Ramos (cell line): Measurements from ENCODE around the gene ABCC11.

Source experiments
- in situ Hi-C: fragments of 300-500 bp; cut with MboI; formaldehyde crosslinking; loops from one replicate; pipeline ENCODE4 v1.14.3; 2022; ENCODE audit warnings: low sequenced_read_pairs; ENCODE audit not compliant: unreplicated experiment

ABCC11 gene

GRCh38 chr16:48138543-48138942, 108.8 kb downstream of the ABCC11 start:
- in situ Hi-C loops, result no loop called here

GRCh38 chr16:48137822-48138221, 109.5 kb downstream of the ABCC11 start:
- in situ Hi-C loops, result no loop called here

DNA sequence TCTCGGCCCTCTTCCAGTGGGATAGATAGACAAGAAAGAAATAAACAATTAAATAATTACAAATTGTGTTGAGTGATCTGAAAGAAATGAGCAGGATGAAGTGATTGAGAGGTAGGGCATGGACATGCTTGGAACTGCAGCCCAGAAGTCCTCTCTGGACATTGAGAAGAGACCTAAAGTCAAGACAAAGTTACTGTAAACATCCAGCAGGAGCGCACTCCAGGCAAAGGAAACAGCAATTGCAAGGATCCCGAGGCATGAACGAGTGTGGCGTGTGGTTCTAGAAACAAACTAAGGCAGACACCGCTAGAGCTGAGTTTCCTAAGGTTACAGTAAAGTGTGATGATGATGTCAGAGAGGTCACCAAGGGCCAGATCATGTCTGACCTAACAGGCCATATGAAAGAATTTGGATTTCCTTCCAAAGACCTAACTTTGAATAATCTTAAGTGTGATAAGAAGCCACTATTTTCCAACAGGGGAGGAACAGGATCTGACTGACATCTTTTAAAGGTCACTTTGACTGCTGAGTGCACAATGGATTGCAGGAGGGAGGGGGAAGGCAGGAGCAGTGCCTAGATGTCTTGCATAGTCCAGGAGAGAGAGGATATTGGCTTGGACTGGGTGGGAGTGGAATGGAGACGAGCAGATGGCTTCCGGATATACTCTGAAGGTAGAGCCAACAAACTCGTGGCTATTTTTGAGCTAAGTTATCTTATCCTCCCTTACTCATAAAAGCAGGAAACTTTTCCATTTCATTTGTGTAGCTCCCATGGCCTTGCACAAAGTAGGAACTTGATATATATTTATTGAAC, 110.6 kb downstream of the ABCC11 start:
- in situ Hi-C loops, result no loop called here

DNA sequence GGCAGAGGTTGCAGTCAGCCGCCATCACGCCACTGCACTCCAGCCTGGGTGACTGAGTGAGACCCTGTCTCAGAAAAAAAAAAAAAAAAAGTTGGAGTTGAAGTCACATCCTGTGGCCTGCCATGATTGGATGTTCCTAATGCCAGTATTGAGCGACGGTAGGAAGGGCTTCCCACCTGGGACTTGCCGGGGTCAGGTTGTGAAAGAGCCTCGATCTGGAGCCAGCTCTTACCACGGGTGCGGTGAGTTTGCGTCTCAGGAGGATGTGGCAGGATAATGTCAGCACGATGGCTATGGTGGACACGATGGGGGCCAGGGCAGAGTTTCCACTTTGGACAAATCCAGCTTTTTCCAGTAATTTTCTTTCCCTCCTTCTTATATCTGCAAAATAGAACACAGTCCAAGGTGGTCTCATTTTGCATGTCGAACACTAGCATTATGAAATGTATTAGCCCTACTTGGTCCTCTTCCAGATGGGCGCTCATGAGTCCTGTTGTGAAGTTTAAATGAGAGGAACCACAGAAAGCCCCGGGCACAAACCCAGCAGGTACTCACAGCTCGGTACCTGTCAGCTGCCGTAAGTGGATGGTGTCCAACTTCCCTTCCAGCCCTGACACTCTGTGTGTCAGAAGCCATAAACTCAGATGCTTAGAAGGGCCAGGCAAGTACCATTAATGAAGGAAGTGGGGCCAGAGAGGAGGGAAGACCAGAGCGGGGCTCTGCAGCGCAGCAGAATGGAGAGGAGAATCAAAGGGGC, 113.7 kb downstream of the ABCC11 start:
- in situ Hi-C loops, result no loop called here

GRCh38 chr16:48132696-48133095, 114.6 kb downstream of the ABCC11 start:
- in situ Hi-C loops, result no loop called here

DNA sequence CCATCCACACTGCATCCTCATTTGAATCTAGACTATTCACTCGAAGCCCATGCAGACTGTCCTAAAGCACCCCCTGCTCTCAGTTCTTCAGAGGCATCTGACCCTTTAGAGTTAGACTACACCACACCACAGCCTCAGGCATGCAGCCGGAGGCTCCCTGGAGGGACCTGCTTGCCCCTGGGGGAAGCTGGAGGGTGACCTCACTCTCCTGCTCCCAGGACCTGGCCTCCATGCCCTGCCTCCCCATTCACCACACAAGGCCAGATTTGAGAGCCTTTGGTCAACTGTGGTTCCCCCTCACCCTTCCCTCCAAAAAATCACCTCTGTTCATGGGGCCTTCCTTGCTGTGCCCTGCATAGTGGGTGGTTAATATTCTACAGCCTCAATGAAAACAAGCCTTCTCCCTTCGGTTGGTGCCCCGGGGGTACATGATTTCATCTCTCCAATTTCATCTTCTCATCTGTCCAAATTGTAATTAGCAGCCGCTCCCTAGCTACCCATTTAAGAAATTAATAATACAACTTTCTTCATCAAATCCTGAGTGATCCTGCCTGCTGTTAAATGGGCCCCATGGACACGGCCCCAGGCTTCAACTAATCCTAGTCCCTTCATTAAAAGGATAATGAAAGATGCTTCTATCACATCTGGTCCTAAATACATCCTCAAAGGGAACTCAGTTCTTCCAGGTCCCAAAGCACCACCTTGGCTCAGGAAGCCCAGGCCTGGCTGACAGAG, 116.0 kb downstream of the ABCC11 start:
- in situ Hi-C loops, result no loop called here

DNA sequence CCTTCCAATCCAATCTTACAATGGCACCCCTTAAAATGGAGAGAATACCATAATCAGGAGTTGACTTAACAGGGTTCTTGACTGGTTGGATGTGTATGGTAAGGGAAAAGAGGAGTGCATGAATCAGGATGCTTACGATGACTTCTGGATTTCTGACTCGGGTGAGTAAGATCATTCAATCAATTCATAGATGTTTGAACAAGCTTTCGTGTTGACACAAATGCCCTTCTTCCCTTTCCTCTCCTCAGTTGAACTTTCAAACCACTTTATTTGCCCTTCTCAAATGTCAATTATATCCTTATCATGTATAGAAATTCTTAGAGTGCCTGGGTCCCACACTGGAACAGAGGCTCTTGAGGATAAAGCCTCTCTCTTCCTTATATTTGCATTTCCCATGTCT, 117.4 kb downstream of the ABCC11 start:
- in situ Hi-C loops, result no loop called here

DNA sequence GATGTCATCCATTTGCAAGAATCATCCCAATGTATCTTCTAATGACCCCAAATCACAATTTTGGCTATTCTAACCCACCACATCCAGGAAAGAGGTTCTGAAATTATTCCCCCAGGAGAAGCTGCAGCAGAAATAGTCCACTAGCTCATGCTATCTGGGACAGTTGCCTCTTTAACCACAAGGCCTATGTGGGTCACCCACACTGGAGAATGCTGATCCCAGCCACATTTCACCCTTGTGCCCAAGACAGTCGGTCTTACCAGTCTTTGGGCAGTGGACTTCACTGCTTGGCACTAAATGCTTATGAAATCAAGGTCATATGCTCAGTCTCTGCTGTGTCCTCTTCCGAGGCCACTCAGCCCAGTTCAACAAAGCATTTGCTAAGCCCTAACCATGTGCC, 118.6 kb downstream of the ABCC11 start:
- in situ Hi-C loops, result no loop called here

DNA sequence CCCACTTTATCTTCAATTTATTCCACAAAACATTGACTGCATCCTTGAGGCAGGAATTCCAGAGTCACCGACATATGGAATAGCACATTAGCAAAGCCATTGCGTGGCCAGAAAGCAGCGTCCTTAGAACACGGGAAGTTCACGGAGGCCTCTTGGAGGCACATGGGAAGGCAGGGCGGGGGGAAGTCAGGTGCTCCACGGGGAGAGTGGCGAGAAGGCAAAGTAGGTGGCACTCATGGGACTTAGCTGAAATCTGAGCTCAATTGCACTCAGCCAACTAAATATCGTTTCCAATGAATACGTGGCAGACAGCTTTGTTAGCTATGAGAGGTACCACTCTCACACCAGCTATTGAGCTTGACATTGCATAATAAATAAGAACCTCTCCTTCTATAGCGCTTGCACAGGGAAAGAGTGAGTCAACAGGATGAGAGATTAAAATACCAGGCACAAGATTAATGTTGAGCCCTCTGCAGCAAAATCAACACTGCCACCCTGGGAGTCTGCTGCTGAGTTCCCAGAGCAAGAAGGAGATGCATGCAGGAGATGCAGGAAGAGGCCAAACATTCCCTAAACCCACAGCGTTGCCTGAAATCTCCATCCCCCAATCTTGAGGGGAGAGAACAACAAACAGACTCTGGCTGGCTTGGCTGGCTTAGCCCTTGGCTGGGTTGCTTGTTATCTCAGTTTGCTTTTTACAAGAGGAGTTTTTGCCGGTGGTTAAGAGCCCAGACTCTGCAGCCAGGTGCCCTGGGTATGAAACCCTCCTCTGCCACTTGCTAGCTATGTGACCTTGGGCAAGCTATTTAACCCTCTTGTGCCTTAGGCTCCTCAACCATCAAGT, 120.3 kb downstream of the ABCC11 start:
- in situ Hi-C loops, result no loop called here

GRCh38 chr16:48125888-48126287, 121.5 kb downstream of the ABCC11 start:
- in situ Hi-C loops, result no loop called here

DNA sequence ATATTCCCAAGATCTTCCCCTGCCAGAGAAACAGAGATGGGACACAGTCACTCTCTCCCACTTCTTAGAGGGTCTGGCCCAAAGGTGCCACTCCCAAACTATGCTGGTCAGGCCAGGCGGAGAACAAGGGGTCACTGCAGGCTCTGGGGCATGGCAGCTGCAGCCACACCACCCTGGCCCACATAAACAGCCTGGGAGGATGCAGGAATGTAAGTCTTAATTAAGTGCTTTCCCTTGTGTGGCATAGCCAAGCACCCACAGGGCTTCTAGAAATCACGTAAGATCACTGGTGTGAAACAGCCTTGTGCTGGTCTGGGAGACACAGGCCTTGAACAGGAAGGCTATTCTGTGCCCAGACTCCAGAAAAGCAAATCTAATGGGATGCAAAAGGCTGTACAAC, 123.1 kb downstream of the ABCC11 start:
- in situ Hi-C loops, result loop anchor here (25.0 kb wide), 1 partner anchor 987 kb away; the partner anchor contains the start of gene NETO2

DNA sequence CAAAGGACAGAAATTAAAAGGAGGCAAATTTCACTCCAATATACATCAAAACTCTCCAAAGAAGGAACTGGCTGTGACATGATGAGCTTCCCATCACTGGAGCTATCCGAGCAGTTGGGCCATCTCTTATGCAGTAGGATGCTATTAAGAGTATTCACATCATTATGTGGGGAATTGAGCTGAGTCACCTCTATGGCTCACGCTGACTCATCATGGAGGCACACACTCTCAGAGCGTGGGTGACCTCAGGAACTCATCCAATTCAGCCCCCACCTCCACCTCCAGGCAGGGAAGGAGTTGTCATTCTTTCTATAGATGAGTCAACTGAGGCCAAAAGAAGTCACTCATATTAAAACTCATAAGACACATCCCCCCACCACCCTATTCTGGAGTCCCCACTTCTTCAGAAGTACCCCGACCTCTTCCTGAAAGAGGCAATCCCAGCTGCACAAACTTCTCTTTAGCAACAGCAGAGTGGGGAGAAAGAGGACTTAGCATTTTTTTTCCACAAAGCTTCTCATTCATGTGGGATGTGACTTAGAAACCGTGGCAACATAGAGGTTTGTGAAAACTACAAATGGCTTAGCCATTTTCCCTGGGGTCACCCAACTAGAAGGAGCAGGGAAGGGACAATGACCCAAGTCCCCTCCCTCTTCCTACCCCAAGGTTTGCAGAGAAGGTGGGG, 124.1 kb downstream of the ABCC11 start:
- in situ Hi-C loops, result loop anchor here (25.0 kb wide), 1 partner anchor 986 kb away; the partner anchor contains the start of gene NETO2

DNA sequence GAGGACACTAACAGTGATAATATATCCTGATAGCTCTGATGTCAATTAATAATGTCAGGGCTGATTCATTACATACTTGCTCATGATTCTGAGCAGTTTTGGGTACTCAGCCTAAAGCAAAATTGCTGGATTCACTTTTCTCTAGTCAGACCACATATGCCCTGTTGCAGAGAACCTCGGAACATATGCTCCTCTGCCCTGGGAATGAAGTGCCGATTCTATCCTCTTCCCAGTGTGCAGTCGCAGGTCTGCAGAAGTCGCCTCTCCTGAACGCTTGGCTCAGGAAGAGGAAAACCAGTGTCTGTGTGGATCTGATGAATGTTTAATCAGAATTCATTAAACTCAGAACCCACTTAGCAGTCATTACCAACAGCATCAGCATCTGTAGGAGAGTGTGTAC, 126.1 kb downstream of the ABCC11 start:
- in situ Hi-C loops, result loop anchor here (25.0 kb wide), 1 partner anchor 984 kb away; the partner anchor contains the start of gene NETO2

- in situ Hi-C loops, result loop anchor here (25.0 kb wide), 1 partner anchor 982 kb away; the partner anchor contains the start of gene NETO2
Observed at GRCh38 chr16:48118841-48119240, 128.5 kb downstream of the ABCC11 start.

GRCh38 chr16:48117217-48118105, 129.9 kb downstream of the ABCC11 start:
- in situ Hi-C loops, result loop anchor here (25.0 kb wide), 1 partner anchor 980 kb away; the partner anchor contains the start of gene NETO2
